Colonic mucosa (tissue), 4 donors: ENCODE results near the gene ADAMTS2. TPM values are rescaled to one million over a fixed set of nuclear protein-coding genes. Genes with fewer than 3 reads are reported as not detected.

Source experiments
- DNase-seq: peaks from one replicate; pipeline ENCODE4 v3.0.0-alpha.2; 2020
- H3K27ac ChIP-seq: fragments of 200-600 bp; one replicate; pipeline ENCODE4 v1.8.0; 2021
- H3K27me3 ChIP-seq: fragments of 200-600 bp; one replicate; pipeline ENCODE4 v1.8.0; 2021
- H3K36me3 ChIP-seq: fragments of 200-600 bp; one replicate; pipeline ENCODE4 v1.8.0; 2021
- H3K4me1 ChIP-seq: fragments of 200-600 bp; one replicate; pipeline ENCODE4 v1.8.0; 2021; ENCODE audit warnings: mild to moderate bottlenecking
- H3K4me3 ChIP-seq: fragments of 200-600 bp; one replicate; pipeline ENCODE4 v1.8.0; 2021
- H3K9ac ChIP-seq, 2 donors: one replicate each; pipeline ENCODE4 v1.7.0; 2013; ENCODE audit warnings: control low read depth in 2 of 2, low read depth in 2 of 2, low read length in 2 of 2
- H3K9me3 ChIP-seq: fragments of 200-600 bp; one replicate; pipeline ENCODE4 v1.8.0; 2021
- intact Hi-C: fragments of 100-400 bp; cut with DNase I; formaldehyde crosslinking; loops from one replicate; pipeline ENCODE4 v1.14.1; 2022
- total RNA-seq, 2 donors: library from RNA; stranded (reverse); fragmentation: NEBNext Ultra II Directional in 1 of 2; extraction: Animal tissue kit (Norgen Biotek cat#: 25700) in 1 of 2; gene quantifications; one replicate each; pipeline ENCODE4 v1.2.1, GENCODE V29; 2021
- TF ChIP-seq, protein P1 (sequence below): fragments of 200-600 bp; IDR thresholded peaks from one replicate; pipeline ENCODE4 v1.8.0; 2022; ENCODE audit warnings: antibody characterized with exemption, mild to moderate bottlenecking
- donor health status: healthy.
- donor health status: DM: no; HTN: no; CAD: no.
- donor health status: DM: no; HTN: no; CAD: no.

ADAMTS2 gene
- total RNA-seq, 2 donors from 2014 or later: 2.9 to 4.0 TPM

DNA sequence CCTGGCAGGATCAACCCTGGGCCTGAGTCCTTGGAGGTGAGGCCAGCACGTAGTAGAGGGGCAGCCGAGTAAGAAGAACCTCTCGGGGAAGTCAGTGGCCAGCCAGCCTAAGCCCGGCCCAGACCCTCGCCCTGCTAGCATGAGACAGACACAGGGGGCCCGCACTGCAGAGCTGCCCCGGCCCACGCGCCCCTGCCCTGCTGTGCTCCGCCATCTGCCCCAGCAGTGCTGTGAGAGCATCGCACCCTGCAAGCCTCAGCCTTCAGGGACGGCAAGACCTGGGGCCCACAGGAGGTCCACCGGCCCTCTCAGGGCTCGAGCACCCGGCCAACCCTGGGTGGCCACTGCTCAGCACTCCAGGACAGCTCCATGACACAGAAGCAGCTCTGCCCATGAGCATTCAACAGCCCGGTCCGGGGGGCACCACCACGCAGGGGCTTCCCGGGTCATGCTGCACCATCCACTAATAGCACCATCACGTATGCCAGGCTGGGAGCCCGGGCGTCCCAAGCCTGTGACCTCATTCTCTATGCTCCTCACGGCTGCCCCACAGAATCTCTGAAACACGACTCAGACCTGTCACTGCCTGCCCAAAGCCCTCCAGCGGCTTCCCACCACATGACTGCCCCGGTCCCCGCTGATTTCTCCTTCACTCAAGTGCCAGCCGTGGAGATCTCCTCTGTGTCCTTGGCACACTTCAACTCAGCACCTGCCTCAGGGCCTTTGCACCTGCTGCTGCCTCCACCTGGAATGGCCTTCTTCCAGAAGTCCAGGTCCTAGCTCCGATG is 38.1 kb downstream of the ADAMTS2 start:
- no peak overlapping the region for H3K27ac ChIP-seq
- no peaks in the 10 kb centered on the region for H3K36me3 ChIP-seq
- TF ChIP-seq, protein P1, sequence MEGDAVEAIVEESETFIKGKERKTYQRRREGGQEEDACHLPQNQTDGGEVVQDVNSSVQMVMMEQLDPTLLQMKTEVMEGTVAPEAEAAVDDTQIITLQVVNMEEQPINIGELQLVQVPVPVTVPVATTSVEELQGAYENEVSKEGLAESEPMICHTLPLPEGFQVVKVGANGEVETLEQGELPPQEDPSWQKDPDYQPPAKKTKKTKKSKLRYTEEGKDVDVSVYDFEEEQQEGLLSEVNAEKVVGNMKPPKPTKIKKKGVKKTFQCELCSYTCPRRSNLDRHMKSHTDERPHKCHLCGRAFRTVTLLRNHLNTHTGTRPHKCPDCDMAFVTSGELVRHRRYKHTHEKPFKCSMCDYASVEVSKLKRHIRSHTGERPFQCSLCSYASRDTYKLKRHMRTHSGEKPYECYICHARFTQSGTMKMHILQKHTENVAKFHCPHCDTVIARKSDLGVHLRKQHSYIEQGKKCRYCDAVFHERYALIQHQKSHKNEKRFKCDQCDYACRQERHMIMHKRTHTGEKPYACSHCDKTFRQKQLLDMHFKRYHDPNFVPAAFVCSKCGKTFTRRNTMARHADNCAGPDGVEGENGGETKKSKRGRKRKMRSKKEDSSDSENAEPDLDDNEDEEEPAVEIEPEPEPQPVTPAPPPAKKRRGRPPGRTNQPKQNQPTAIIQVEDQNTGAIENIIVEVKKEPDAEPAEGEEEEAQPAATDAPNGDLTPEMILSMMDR: no peak
- H3K4me1 ChIP-seq: no peaks in the 10 kb centered on the region
- H3K9me3 ChIP-seq: no peaks in the 10 kb centered on the region
- intact Hi-C loops: no loop called here
- no peaks in the 10 kb centered on the region for H3K27me3 ChIP-seq
- no peak overlapping the region for H3K4me3 ChIP-seq
- DNase-seq: no peak
- H3K9ac ChIP-seq: no peak overlapping the region

DNA sequence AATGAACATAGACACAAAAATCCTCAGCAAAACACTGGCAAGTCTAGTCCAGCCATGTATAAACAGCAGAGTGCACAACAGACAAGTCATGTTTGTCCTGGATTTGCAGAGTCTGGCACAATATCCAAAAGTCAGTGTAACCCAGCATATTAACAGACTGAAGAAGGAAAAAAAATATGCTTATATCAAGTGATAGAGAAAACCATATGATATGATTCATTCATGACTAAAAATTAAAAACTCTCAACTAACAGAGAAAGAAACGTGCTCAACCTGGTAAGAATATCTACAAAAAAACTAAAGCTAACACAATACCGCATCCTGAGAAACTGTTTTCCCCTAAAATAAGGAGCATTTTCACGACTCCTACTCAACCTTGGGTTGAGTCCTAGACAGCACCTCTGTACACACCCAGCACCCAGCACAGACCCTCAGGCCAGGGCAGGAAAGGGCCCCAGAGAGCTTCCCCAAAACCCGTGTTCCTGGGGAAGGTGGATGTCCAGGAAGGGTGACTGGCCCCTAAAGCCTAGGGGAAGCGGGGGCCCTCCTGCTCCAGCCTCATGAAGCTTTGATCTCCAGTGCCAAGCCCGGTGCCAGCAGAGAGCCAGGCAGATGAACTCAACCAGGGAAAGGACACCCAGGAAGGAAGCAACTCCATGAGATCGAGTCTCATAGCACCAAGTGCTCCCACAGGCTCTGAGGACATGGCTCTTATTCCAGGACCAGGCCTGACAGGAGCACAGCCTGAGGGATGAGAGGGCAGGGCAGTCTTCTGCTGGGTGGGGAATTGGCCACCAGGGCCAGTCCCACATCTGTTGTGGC is 38.9 kb downstream of the ADAMTS2 start:
- TF ChIP-seq, protein P1: no peak
- H3K9me3 ChIP-seq: no peaks in the 10 kb centered on the region
- H3K27ac ChIP-seq: no peak overlapping the region
- DNase-seq: no peak
- no peaks in the 10 kb centered on the region for H3K36me3 ChIP-seq
- no peaks in the 10 kb centered on the region for H3K27me3 ChIP-seq
- H3K4me1 ChIP-seq: no peaks in the 10 kb centered on the region
- intact Hi-C loops: no loop called here
- H3K4me3 ChIP-seq: no peak overlapping the region
- no peak overlapping the region for H3K9ac ChIP-seq

DNA sequence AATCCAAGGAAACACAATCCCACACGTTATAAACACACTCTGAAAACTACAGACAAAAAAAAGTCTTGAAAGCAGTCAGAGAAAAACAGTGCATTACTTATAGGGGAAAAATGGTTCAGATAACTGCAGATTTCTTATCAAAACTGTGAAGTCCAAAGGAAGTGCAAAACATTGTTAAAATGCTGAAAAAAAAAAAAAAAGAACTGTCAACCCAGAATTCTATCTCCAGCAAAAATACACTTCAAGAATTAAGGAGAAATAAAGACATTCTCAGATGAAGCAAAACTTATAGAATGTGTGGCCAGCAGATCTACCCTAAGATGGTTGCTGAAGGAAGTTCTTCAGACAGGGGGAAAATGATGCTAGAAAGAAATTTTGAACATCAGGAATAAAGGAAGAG is 40.4 kb downstream of the ADAMTS2 start:
- DNase-seq: no peak
- Histone ChIP-seq H3K27me3 (no peaks in the 10 kb centered on the region), H3K9ac (no peak overlapping the region), H3K4me3 (no peak overlapping the region), H3K36me3 (no peaks in the 10 kb centered on the region), H3K9me3 (no peaks in the 10 kb centered on the region), H3K4me1 (no peaks in the 10 kb centered on the region), H3K27ac (no peak overlapping the region)
- intact Hi-C loops: no loop called here
- TF ChIP-seq, protein P1: no peak

DNA sequence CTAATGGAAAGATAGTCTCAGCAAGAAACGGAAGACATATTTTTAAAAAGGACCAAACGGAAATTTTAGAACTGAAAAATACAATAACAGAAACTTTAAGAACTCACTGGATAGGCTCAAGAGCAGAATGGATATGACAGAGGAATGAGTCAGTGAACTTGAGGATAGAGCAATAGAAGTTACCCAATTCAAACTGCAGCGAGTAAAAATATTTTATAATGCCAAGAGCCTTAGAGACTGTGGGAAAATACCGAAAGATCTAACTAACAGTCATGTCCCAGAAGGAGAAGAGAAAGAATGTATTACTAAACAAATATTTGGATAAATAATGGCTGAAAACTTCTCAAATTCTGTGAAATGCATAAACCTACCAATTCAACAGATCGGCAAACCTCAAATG is 40.8 kb downstream of the ADAMTS2 start:
- no peak overlapping the region for H3K4me3 ChIP-seq
- TF ChIP-seq, protein P1: no peak
- H3K9me3 ChIP-seq: no peaks in the 10 kb centered on the region
- intact Hi-C loops: no loop called here
- H3K4me1 ChIP-seq: no peaks in the 10 kb centered on the region
- H3K27me3 ChIP-seq: no peaks in the 10 kb centered on the region
- no peak for DNase-seq
- H3K36me3 ChIP-seq: no peaks in the 10 kb centered on the region
- no peak overlapping the region for H3K27ac ChIP-seq
- H3K9ac ChIP-seq: no peak overlapping the region

DNA sequence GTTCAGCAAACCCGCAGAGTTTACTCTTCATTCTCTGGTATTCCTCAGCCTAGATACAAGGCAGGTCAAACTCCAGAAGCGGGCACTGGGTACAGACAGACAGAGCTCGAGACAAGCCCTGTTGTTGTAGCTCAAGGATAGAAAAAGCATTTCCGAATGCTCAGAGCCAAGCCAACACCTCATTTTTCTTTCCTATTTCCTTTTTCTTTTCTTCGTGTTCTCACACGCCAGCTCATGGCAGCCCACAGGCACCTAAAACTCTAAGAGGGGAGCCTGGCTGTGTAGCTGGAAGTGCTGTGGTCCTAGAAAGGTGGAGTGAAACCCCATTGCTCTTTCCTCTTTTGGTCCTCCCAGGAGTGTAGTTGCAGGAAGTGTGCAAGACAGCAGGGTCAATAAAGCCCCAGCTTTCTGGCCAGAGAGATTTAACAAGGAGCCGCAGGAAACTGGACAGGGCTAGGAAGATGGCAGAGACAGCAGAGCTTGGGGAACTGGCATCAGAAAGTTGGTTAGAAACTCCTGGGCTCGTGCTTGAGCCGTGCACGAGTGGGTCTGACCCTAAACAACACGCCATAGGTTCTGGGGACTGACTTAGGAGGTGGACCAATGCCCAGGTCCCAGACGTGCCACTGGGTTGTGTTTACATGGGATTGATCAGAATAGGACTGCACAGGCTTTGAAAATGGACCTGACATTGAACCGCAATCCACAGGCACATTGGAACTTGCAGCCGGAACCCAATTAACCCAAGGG is 41.6 kb downstream of the ADAMTS2 start:
- Histone ChIP-seq H3K27me3 (no peaks in the 10 kb centered on the region), H3K36me3 (no peaks in the 10 kb centered on the region), H3K9ac (no peak overlapping the region), H3K27ac (no peak overlapping the region), H3K4me1 (no peaks in the 10 kb centered on the region), H3K4me3 (no peak overlapping the region), H3K9me3 (no peaks in the 10 kb centered on the region)
- intact Hi-C loops: no loop called here
- TF ChIP-seq, protein P1: no peak
- no peak for DNase-seq
